ENCODE data around the gene TTLL9.

GRCh38 chr20:31877684-31878083 lies 7.2 kb downstream of the TTLL9 start:
- TF ChIP-seq CTCF (IDR thresholded peaks at IDR 0.05) (no peak), POLR2A (IDR thresholded peaks at IDR 0.05) (no peak)

All from esophagus squamous epithelium (tissue), 4 donors.